Measurements from ENCODE around the gene SLC15A3.

DNA sequence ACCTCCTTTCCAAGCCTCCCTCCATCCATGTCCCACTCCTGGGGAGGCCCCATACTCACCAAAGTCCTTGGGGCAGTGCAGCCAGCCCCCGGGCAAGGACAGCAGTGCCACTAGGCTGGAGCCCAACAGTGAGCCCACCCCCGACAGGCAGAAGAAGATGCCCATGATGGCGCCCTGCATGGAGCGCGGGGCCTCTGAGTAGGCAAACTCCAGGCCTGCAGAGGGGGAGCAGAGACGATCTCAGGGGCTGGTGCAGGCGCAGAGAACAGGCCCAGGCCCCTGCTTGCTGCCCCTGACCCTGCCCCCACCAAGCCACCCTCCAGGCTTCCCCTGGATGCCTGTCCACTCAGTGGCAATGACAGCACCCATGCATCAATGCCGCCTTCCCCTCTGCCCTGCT lies 14.2 kb downstream of the SLC15A3 start:
- no peak for TF ChIP-seq POLR2A (IDR thresholded peaks at IDR 0.05)
- TF ChIP-seq, protein P1, sequence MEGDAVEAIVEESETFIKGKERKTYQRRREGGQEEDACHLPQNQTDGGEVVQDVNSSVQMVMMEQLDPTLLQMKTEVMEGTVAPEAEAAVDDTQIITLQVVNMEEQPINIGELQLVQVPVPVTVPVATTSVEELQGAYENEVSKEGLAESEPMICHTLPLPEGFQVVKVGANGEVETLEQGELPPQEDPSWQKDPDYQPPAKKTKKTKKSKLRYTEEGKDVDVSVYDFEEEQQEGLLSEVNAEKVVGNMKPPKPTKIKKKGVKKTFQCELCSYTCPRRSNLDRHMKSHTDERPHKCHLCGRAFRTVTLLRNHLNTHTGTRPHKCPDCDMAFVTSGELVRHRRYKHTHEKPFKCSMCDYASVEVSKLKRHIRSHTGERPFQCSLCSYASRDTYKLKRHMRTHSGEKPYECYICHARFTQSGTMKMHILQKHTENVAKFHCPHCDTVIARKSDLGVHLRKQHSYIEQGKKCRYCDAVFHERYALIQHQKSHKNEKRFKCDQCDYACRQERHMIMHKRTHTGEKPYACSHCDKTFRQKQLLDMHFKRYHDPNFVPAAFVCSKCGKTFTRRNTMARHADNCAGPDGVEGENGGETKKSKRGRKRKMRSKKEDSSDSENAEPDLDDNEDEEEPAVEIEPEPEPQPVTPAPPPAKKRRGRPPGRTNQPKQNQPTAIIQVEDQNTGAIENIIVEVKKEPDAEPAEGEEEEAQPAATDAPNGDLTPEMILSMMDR (IDR thresholded peaks at IDR 0.05) = no peak
- no peak for TF ChIP-seq POLR2AphosphoS5 (IDR thresholded peaks at IDR 0.05)

Measured in prostate gland (tissue), 2 donors.